GM19099 (cell line): ENCODE measurements around the gene FASTKD2.

Experiments used
- POLR2A ChIP-seq: IDR thresholded peaks from 3 replicates; pipeline ENCODE4 v1.6.1; 2011; ENCODE audit warnings: low read depth; ENCODE audit not compliant: insufficient read length; ENCODE audit errors: extremely low read depth

The FASTKD2 gene

GRCh38 chr2:206766057-206766930 is 888 bp downstream of the FASTKD2 start:
- no peak for TF ChIP-seq POLR2A

DNA sequence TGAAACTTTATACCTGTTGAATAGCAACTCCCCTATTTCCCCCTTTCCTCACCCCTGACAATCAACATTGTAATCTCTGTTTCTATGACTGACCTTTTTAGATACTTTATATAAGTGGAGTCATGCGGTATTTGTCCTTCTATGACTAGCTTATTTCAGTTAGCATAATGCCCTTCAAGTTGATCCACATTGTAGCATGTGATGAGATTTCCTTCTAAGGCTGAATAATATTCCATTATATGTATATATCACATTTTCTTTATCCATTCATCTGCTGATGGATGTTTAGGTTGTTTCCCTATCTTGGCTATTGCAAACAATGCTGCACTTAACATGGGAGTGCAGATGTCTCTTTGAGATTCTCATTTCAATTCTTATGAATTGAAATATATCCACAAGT is 9.5 kb downstream of the FASTKD2 start:
- no peak for TF ChIP-seq POLR2A

GRCh38 chr2:206776432-206776831 is 11.0 kb downstream of the FASTKD2 start:
- TF ChIP-seq POLR2A = no peak

DNA sequence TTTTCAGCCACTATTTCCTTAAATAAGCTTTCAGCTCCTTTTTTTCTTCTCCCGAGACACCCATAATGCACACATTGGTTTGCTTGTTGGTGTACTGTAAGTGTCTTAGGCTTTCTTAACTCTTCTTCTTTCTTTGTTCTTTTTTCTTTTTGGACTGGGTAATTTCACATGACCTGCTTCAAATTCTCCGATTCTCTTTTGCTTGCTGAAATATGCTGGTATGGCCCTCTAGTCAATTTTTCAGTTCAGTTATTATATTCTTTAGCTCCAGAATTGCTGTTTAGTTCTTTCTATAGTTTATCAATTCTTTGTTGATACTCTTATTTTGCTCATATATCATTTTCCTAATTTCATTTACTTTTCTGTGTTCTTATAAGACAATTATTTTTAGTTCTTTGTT is 15.3 kb downstream of the FASTKD2 start:
- no peak for TF ChIP-seq POLR2A

DNA sequence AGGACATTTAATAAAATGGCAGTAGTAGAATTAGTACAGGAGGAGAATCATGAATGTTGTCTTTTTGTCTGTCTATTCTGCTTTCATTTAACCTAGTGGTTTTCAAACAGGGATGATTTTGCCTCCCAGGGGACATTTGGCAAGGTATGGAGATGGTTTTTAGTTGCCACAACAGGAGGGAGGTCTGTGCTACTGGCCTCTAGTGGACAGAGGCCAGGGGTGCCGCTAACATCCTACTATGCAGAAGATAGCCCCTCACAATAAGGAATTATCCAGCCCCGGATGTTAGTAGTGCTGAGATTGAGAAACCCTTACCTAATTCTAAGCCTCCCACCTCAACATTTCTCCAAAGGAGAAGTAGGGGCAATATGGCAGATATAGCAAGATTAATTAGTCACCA is 18.3 kb downstream of the FASTKD2 start:
- TF ChIP-seq POLR2A = no peak

DNA sequence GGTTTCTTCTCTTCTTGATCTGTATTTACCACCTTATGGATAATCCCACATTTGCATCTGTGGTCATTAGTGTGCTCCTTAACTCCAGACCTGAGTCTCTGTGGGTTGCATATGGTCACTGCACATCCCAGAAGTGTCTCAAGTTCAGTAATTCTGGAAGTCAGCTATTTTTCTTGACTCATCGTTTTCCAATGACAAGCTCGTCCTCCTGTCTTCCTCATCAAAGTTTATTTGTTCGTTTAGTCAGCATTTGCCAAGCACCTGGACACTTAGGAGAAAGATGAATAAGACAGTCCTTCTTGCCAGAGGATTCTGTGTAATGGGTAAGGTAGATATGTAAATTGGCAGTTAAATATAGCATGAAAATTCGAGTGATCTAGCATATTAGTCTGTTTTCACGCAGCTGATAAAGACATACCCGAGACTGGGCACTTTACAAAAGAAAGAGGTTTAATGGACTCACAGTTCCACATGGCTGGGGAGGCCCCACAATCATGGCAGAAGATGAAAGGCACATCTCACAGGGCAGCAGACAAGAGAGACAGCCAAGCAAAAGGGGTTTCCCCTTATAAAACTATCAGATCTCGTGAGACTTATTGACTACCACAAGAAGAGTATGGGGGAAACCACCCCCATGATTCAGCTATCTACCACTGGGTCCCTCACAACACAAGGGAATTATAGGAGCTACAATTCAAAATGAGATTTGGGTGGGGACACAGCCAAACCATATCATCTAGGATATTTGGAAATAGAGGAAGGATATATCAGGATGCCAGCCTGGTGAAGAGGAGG is 19.4 kb downstream of the FASTKD2 start:
- no peak for TF ChIP-seq POLR2A

DNA sequence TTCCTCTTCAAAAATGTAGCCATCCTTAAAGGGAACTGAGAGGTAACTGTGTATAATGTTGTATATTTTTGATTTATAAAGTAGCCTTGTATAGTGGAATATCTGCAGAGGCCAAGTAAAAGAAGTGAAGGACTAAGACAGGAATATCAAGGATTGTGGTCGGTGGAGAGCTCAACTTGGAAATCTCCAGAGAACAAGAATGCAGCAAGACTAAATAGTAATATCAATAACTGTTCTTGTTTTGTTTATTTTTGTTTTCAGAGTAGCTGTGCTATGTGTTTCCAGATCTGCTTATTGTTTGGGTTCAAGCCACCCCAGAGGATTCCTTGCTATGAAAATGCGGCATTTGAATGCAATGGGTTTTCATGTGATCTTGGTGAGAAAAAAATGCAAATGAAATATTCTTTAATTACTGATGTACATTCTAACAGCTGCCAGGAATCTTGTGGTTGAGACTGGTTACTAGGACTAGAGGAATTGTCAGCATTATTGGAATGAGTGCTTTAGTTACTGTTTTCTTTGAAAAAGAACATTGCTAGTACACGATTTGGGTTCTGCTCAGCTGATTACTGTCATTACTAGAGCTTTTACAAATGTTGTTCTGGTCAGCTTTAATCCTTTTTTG is 25.0 kb downstream of the FASTKD2 start:
- no peak for TF ChIP-seq POLR2A

- TF ChIP-seq POLR2A = no peak
These were observed 27.2 kb downstream of the FASTKD2 start for GRCh38 chr2:206792645-206793044.

- TF ChIP-seq POLR2A = no peak
These were observed 32.0 kb downstream of the FASTKD2 start for GRCh38 chr2:206797376-206797775.

- no peak for TF ChIP-seq POLR2A
These were observed 32.6 kb downstream of the FASTKD2 start for GRCh38 chr2:206798000-206798399.

DNA sequence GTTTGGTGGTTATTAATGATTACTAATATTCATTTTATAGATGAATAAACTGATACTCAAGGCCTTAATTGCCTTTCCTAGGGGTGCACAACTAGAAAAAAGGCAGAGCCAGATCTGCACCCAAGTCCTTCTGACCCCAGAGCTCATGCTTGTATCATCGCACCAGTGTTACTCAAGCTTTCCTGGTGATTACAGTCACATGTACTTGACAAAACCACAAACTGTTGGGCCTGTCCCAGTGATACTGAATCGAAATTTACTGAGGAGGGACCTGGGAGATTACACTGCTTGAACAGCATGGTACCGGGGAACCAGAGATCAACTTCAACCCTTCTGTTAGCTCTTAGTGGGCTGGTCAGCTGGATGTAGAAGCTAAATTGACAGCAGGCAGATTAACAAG is 33.7 kb downstream of the FASTKD2 start:
- no peak for TF ChIP-seq POLR2A

DNA sequence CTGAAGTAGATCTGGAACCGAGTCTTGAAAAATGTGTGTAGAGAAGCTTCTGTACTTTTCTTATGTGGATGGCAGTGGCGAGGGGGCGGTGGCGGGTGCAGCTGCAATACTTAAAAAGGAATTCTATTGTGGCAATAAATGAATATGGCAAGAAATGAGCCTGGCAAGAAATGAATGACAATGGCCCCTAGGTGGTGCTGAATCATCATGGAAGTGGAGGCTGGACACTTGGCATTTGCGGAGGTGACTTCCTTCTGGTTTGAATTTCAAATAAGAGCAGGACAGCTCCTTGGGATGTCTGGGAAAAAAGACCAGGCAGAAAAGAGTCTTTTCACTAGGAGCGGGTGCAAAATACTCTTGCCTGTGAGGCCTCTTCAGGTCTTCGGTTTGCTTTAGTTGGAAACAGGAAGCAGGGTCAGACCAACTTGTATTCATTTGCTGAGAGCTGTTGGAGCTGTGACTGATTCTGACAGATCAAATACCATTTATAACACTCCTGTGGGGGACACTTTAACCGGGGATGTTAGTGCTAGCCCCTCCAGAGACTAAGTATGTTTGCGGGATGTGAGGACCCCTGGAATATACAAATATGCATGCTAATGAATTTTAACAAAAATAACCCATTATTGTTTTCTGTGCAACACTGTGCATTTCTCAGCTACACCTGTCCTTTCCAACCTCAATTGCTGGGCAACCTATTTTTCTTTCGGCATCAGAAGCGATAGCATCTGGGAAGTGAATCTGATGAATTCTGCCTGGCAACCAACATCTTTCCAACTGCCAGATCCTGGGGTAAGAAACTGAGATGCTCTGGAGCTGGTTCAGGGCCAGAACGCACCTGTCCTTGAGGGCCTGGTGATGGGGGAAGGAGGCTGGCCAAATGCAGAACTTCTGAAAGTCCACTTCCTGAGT is 35.4 kb downstream of the FASTKD2 start:
- TF ChIP-seq POLR2A = no peak

GRCh38 chr2:206801418-206802189 is 36.2 kb downstream of the FASTKD2 start:
- TF ChIP-seq POLR2A = no peak
